HepG2 (cell line): ENCODE data around the gene C1R. TPM values are rescaled to one million over a fixed set of nuclear protein-coding genes. Genes with fewer than 3 reads are reported as not detected.

Experiments used
- ATAC-seq: fragments of 200-7000 bp; cut with Tn5 transposase; 3 replicates; pipeline ENCODE4 v1.9.1; 2020; ENCODE audit warnings: mild to moderate bottlenecking, moderate library complexity
- BruUV-seq: library from RNA; stranded (reverse); fragments of 400-500 nt; replicated peaks from 2 replicates; lab custom pipeline; 2021; lab: Mats Ljungman, UMichigan
- CTCF ChIA-PET: fragments of 300-600 bp; formaldehyde crosslinking; extraction: SDS; loops from one replicate; lab custom pipeline; 2021; ENCODE audit warnings: low total read pairs, inconsistent platforms, low intra/inter-chr PET ratio; lab: Yijun Ruan, JAX
- POLR2A ChIA-PET: fragments of 350-600 bp; sonication (Branson Sonifier 250); formaldehyde crosslinking; loops from one replicate; lab custom pipeline; 2020; ENCODE audit warnings: antibody characterized with exemption, inconsistent platforms; lab: Yijun Ruan, JAX
- DNase-seq: peaks from one replicate; pipeline ENCODE4 v3.0.0-alpha.2; 2015; ENCODE audit warnings: low spot score
- FAIRE-seq: peaks from 3 replicates; lab custom pipeline; 2011; peaks lifted over from hg19 to GRCh38; lab: Jason Lieb, UNC
- H2AFZ ChIP-seq: one replicate; pipeline ENCODE4 v1.6.1; 2011; ENCODE audit warnings: low read length, inconsistent platforms
- H3K27ac ChIP-seq: fragments of 300-600 bp; 3 replicates; pipeline ENCODE4 v1.8.0; 2011; ENCODE audit warnings: mixed run types, mild to moderate bottlenecking, mixed read lengths, low read length, inconsistent platforms; ENCODE audit not compliant: insufficient read depth; ENCODE audit errors: extremely low read length
- H3K27me3 ChIP-seq, 2 experiments: fragments of 200-600 bp in 1 of 2; 2 replicates in 1 of 2; 3 replicates in 1 of 2; pipeline versions ENCODE4 v1.6.0 to v1.8.0; 2011; ENCODE audit warnings: low read length in 2 of 2, mild to moderate bottlenecking in 2 of 2, moderate library complexity in 2 of 2, inconsistent platforms in 1 of 2; ENCODE audit not compliant: insufficient read depth in 2 of 2, control insufficient read depth in 1 of 2
- H3K36me3 ChIP-seq, 2 experiments: fragments of 200-600 bp in 1 of 2; replicated peaks in 1 of 2; 2 replicates in 1 of 2; 3 replicates in 1 of 2; pipeline versions ENCODE4 v1.5.1 to v1.8.0; 2011; ENCODE audit warnings: low read length in 2 of 2, inconsistent platforms in 1 of 2; ENCODE audit not compliant: insufficient read depth in 2 of 2, control insufficient read depth in 1 of 2
- H3K4me1 ChIP-seq: 2 replicates; pipeline ENCODE4 v1.5.1; 2012; ENCODE audit warnings: low read length, inconsistent platforms; ENCODE audit not compliant: insufficient read depth
- H3K4me2 ChIP-seq: 2 replicates; pipeline ENCODE4 v1.6.0; 2011; ENCODE audit warnings: low read depth, low read length, inconsistent platforms
- H3K4me3 ChIP-seq, 3 experiments: fragments of 200-600 bp in 1 of 3; sonication (generic), shearing (Covaris generic) in 1 of 3; replicated peaks in 1 of 3; 2 replicates each; pipeline ENCODE4 v1.5.1; 2011 to 2016; ENCODE audit warnings: low read length in 3 of 3, inconsistent platforms in 2 of 3, low read depth in 2 of 3, mild to moderate bottlenecking in 2 of 3, control low read depth in 1 of 3, mixed read lengths in 1 of 3; ENCODE audit not compliant: insufficient read depth in 1 of 3
- H3K79me2 ChIP-seq: one replicate; pipeline ENCODE4 v1.6.1; 2011; ENCODE audit warnings: low read length, inconsistent platforms; ENCODE audit not compliant: insufficient read depth
- H3K9ac ChIP-seq: 2 replicates; pipeline ENCODE4 v1.6.0; 2011; ENCODE audit warnings: mild to moderate bottlenecking, low read depth, low read length, inconsistent platforms; ENCODE audit not compliant: insufficient read depth
- H3K9me3 ChIP-seq: 2 replicates; pipeline ENCODE4 v1.5.1; 2012; ENCODE audit warnings: mild to moderate bottlenecking, low read length
- H4K20me1 ChIP-seq: 2 replicates; pipeline ENCODE4 v1.6.0; 2011; ENCODE audit warnings: inconsistent platforms, mild to moderate bottlenecking, low read length, moderate library complexity; ENCODE audit not compliant: insufficient read depth
- ATF5 ChIP-seq: sonication (generic); formaldehyde crosslinking; IDR thresholded peaks from 2 replicates; pipeline ENCODE4 v1.4.0; 2020; ENCODE audit warnings: mild to moderate bottlenecking, low read depth, missing genetic modification reagents
- MAFF ChIP-seq: IDR thresholded peaks from 2 replicates; pipeline ENCODE4 v1.6.1; 2011; ENCODE audit warnings: low read depth, low read length, improper control_type of control experiment
- MED1 ChIP-seq: sonication (generic); formaldehyde crosslinking; IDR thresholded peaks from 2 replicates; pipeline ENCODE4 v1.4.0; 2020; ENCODE audit warnings: missing genetic modification reagents
- MEF2D ChIP-seq: sonication (generic); formaldehyde crosslinking; IDR thresholded peaks from 2 replicates; pipeline ENCODE4 v1.5.1; 2020; ENCODE audit warnings: mild to moderate bottlenecking, missing genetic modification reagents
- MYNN ChIP-seq: sonication (generic); formaldehyde crosslinking; IDR thresholded peaks from 2 replicates; pipeline ENCODE4 v1.4.0; 2020; ENCODE audit warnings: mild to moderate bottlenecking, low read depth, missing genetic modification reagents
- RAD21 ChIP-seq: fragments of 450-650 bp; formaldehyde crosslinking; IDR thresholded peaks from 2 replicates; pipeline ENCODE4 v1.5.0; 2020; ENCODE audit warnings: mild to moderate bottlenecking
- TFE3 ChIP-seq: IDR thresholded peaks from 2 replicates; pipeline ENCODE4 v1.6.1; 2016
- TOE1 ChIP-seq: sonication (generic); formaldehyde crosslinking; IDR thresholded peaks from 2 replicates; pipeline ENCODE4 v1.4.0; 2020; ENCODE audit warnings: mild to moderate bottlenecking, missing genetic modification reagents
- ZFP82 ChIP-seq: sonication (generic); formaldehyde crosslinking; IDR thresholded peaks from 2 replicates; pipeline ENCODE4 v1.5.1; 2020; ENCODE audit warnings: mild to moderate bottlenecking, missing genetic modification reagents, borderline replicate concordance
- ZFX ChIP-seq: sonication (generic); formaldehyde crosslinking; IDR thresholded peaks from 2 replicates; pipeline ENCODE4 v1.4.0; 2020; ENCODE audit warnings: mild to moderate bottlenecking, low read depth, missing genetic modification reagents, moderate library complexity
- ZNF232 ChIP-seq: sonication (generic); formaldehyde crosslinking; IDR thresholded peaks from 2 replicates; pipeline ENCODE4 v1.4.0; 2020; ENCODE audit warnings: missing genetic modification reagents, borderline replicate concordance
- ZNF414 ChIP-seq: sonication (generic); formaldehyde crosslinking; IDR thresholded peaks from 2 replicates; pipeline ENCODE4 v1.5.0; 2020; ENCODE audit warnings: missing genetic modification reagents
- WGBS: methylation state at CpG from one replicate; pipeline ENCODE4 v1.1.6; 2017; ENCODE audit warnings: low lambda C conversion rate; 5-methylcytosine and 5-hydroxymethylcytosine counted together
- in situ Hi-C: cut with HindIII; loops from 2 replicates; pipeline ENCODE4 v1.10.0; 2017; ENCODE audit warnings: low pct_unique_long_range_greater_than_20kb; ENCODE audit not compliant: extremely low pct_ligation_motif_present
- intact Hi-C: fragments of 100-400 bp; cut with micrococcal nuclease; formaldehyde crosslinking; loops from one replicate; pipeline ENCODE4 v1.10.0; 2022; ENCODE audit not compliant: unreplicated experiment
- polyA plus RNA-seq, 8 experiments: library from polyadenylated mRNA; depleted of rRNA in 3 of 8; stranded (reverse) in 7 of 8; unstranded in 1 of 8; fragments of >200 nt; fragmentation: Illumina TruSeq in 4 of 8; extraction: Trizol in 4 of 8; gene quantifications; 2 replicates each; pipeline versions ENCODE4 v1.2.1 to v1.2.3, GENCODE V29; 2011 to 2016; ENCODE audit warnings: low read depth in 4 of 8, missing spikeins in 1 of 8, mixed read lengths in 1 of 8; ENCODE audit not compliant: insufficient read depth in 1 of 8
- total RNA-seq, 5 experiments: library from RNA; depleted of rRNA; stranded (reverse); fragments of >200 nt; fragmentation: Illumina TruSeq; extraction: Trizol; gene quantifications; 2 replicates each; pipeline ENCODE4 v1.2.3, GENCODE V29; 2016; ENCODE audit warnings: low read depth in 1 of 5
- TF ChIP-seq, protein P1 (sequence below), 2 experiments: sonication (generic) in 1 of 2; formaldehyde crosslinking in 1 of 2; IDR thresholded peaks; 2 replicates each; pipeline versions ENCODE4 v1.4.0 to v1.6.1; 2016 to 2020; ENCODE audit warnings: borderline replicate concordance in 1 of 2, low read depth in 1 of 2, mild to moderate bottlenecking in 1 of 2, missing genetic modification reagents in 1 of 2
- TF ChIP-seq, protein P2 (sequence below): sonication (generic); formaldehyde crosslinking; IDR thresholded peaks from 2 replicates; pipeline ENCODE4 v1.5.0; 2020; ENCODE audit warnings: mild to moderate bottlenecking, missing genetic modification reagents

Gene C1R
- total and polyA plus RNA-seq, 2 of the 13 experiments (the other 11 are each of a cell fraction or from before 2014, with no cell fraction given) = 3.5 to 6.5 TPM

- no peak for TF ChIP-seq MED1 (CRISPR knock-in tag)
- TF ChIP-seq ATF5 (CRISPR knock-in tag) = no peak
- no peak for TF ChIP-seq MEF2D
Observed at GRCh38 chr12:7121324-7121723, 29.1 kb upstream of the C1R start (continued).

DNA sequence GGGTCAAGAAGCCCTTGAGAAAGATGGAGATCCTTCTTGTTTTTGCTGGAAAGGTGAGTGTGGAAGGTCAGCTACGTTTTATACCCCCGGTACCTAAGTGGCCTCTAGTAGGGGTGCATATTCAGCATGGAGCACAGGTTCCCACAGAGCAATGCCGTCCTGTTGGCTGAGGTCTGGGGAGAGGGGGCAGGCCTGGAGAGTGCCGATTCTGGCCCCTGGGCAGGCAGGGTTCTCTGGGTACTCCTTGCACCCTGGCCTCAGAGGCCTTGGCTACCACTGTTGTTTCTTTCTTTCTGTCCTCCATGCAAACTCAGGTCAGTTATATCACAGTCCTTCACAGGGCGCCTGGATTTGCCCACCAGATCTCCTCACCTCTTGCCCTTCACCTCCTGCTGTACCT lies 27.9 kb upstream of the C1R start:
- WGBS = 91% methylated on average over 3 of the region's 5 CpGs
- no peaks in the 10 kb centered on the region for H3K9me3 ChIP-seq
- ChIA-PET POLR2A (interaction anchor here (2.2 to 2.5 kb wide), 2 partner anchors 8 to 12 kb away, joined by 6 to 12 read pairs; partner anchors contain the start of genes C1RL and RBP5), CTCF (no interaction called here)
- H2AFZ ChIP-seq = no peak overlapping the region
- peaks cover 6 to 7% of the 10 kb centered on the region in 2 experiments; a peak in 3 of 5 replicates for H3K36me3 ChIP-seq
- no peaks in the 10 kb centered on the region for H3K27me3 ChIP-seq
- H3K4me2 ChIP-seq = no peak overlapping the region
- no peaks in the 10 kb centered on the region for H3K79me2 ChIP-seq
- in situ Hi-C loops (no loop called here), intact Hi-C loops (no loop called here)
- no peak overlapping the region for H3K9ac ChIP-seq
- BruUV-seq = no TSS peak
- no peaks in the 10 kb centered on the region for H4K20me1 ChIP-seq
- H3K4me1 ChIP-seq = peaks cover 55% of the 10 kb centered on the region
- ATAC-seq (no peak), DNase-seq (no peak), FAIRE-seq (no peak)
- H3K27ac ChIP-seq = no peak overlapping the region
- H3K4me3 ChIP-seq = no peak overlapping the region
- TF ChIP-seq TOE1 (CRISPR knock-in tag) (no peak), ZFP82 (no peak), MAFF (no peak), ZNF232 (no peak), MYNN (no peak), ZFX (CRISPR knock-in tag) (no peak), RAD21 (CRISPR knock-in tag) (no peak), ZNF414 (no peak), TFE3 (no peak)
- TF ChIP-seq, protein P1, sequence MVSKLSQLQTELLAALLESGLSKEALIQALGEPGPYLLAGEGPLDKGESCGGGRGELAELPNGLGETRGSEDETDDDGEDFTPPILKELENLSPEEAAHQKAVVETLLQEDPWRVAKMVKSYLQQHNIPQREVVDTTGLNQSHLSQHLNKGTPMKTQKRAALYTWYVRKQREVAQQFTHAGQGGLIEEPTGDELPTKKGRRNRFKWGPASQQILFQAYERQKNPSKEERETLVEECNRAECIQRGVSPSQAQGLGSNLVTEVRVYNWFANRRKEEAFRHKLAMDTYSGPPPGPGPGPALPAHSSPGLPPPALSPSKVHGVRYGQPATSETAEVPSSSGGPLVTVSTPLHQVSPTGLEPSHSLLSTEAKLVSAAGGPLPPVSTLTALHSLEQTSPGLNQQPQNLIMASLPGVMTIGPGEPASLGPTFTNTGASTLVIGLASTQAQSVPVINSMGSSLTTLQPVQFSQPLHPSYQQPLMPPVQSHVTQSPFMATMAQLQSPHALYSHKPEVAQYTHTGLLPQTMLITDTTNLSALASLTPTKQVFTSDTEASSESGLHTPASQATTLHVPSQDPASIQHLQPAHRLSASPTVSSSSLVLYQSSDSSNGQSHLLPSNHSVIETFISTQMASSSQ (IDR thresholded peaks at IDR 0.05; ENCODE audit: low read depth) = no peak
- TF ChIP-seq, protein P1 (CRISPR knock-in tag; IDR thresholded peaks at IDR 0.05; ENCODE audit: borderline replicate concordance) = no peak
- TF ChIP-seq, protein P2, sequence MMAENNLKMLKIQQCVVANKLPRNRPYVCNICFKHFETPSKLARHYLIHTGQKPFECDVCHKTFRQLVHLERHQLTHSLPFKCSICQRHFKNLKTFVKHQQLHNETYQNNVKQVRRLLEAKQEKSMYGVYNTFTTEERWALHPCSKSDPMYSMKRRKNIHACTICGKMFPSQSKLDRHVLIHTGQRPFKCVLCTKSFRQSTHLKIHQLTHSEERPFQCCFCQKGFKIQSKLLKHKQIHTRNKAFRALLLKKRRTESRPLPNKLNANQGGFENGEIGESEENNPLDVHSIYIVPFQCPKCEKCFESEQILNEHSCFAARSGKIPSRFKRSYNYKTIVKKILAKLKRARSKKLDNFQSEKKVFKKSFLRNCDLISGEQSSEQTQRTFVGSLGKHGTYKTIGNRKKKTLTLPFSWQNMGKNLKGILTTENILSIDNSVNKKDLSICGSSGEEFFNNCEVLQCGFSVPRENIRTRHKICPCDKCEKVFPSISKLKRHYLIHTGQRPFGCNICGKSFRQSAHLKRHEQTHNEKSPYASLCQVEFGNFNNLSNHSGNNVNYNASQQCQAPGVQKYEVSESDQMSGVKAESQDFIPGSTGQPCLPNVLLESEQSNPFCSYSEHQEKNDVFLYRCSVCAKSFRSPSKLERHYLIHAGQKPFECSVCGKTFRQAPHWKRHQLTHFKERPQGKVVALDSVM = no peak
